ENCODE results near the gene LEFTY2.

The LEFTY2 gene

DNA sequence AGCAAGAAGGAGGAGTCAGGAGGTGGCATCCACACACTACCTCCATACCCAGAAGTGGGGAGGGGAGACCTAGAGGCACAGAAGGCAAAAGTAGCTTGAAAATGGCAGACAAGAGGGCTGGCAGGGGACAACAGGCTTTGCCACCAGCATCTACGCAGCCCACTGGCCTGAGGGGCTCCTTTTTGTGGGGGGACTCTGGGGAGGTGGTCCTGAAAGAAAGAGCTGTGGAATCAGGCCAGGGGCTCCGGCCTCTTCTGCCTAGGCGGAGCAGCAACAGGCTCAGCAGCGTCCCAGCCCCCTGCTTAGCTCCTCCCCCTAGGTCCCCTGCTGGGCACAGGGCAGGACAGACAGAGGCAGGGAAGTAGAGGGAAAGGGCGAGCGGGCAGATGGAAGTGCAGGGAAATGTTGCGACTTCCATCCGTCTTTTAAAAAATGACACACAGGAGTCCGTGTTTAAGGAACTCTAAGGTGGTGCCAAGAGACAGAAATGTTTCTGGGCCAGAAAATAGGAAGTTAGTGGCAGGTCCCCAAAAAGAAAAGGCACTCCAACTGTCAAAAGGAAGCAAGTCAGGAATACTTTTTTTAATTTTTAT, 10.0 kb upstream of the LEFTY2 start:
- ATAC-seq (ENCODE audit: low read depth) (no peak), DNase-seq (ENCODE audit: low spot score) (no peak)
- H3K4me1 ChIP-seq (ENCODE audit: insufficient read depth, poor library complexity, severe bottlenecking): no peaks in the 10 kb centered on the region
- no peaks in the 10 kb centered on the region for H3K9me3 ChIP-seq (ENCODE audit: severe bottlenecking)
- no peaks in the 10 kb centered on the region for H3K36me3 ChIP-seq (ENCODE audit: low read depth)
- TF ChIP-seq, protein P1, sequence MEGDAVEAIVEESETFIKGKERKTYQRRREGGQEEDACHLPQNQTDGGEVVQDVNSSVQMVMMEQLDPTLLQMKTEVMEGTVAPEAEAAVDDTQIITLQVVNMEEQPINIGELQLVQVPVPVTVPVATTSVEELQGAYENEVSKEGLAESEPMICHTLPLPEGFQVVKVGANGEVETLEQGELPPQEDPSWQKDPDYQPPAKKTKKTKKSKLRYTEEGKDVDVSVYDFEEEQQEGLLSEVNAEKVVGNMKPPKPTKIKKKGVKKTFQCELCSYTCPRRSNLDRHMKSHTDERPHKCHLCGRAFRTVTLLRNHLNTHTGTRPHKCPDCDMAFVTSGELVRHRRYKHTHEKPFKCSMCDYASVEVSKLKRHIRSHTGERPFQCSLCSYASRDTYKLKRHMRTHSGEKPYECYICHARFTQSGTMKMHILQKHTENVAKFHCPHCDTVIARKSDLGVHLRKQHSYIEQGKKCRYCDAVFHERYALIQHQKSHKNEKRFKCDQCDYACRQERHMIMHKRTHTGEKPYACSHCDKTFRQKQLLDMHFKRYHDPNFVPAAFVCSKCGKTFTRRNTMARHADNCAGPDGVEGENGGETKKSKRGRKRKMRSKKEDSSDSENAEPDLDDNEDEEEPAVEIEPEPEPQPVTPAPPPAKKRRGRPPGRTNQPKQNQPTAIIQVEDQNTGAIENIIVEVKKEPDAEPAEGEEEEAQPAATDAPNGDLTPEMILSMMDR (IDR thresholded peaks at IDR 0.05; ENCODE audit: poor library complexity, severe bottlenecking): no peak
- no peak overlapping the region for H3K27ac ChIP-seq (ENCODE audit: poor library complexity, severe bottlenecking)
- H3K4me3 ChIP-seq (ENCODE audit: severe bottlenecking): no peak overlapping the region
- no peaks in the 10 kb centered on the region for H3K27me3 ChIP-seq (ENCODE audit: insufficient read depth, poor library complexity, severe bottlenecking)

DNA sequence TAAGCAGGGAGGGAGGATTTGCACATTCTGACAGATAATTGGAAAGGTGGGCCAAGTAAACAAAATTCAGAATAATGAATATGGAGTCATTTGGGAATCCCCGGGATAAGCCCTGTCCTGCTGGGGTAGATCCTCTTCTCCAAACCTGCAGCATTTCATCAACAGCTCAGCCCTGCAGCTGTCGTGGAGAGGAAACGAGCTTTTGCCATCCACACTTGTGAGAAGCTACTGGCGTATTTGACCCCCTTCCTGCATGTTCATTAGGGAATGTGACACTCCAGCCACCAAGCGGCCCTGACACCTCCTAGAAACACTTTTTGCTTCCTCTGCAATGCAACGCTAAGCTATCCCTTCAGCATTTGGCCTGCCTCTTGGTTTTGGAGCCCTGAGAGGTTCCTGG, 8.0 kb upstream of the LEFTY2 start:
- Histone ChIP-seq H3K4me1 (ENCODE audit: insufficient read depth, poor library complexity, severe bottlenecking) (no peaks in the 10 kb centered on the region), H3K4me3 (ENCODE audit: severe bottlenecking) (no peak overlapping the region), H3K27ac (ENCODE audit: poor library complexity, severe bottlenecking) (no peak overlapping the region), H3K27me3 (ENCODE audit: insufficient read depth, poor library complexity, severe bottlenecking) (no peaks in the 10 kb centered on the region), H3K36me3 (ENCODE audit: low read depth) (no peaks in the 10 kb centered on the region), H3K9me3 (ENCODE audit: severe bottlenecking) (no peaks in the 10 kb centered on the region)
- ATAC-seq (ENCODE audit: low read depth) (no peak), DNase-seq (ENCODE audit: low spot score) (no peak)
- TF ChIP-seq, protein P1 (IDR thresholded peaks at IDR 0.05; ENCODE audit: poor library complexity, severe bottlenecking): no peak

DNA sequence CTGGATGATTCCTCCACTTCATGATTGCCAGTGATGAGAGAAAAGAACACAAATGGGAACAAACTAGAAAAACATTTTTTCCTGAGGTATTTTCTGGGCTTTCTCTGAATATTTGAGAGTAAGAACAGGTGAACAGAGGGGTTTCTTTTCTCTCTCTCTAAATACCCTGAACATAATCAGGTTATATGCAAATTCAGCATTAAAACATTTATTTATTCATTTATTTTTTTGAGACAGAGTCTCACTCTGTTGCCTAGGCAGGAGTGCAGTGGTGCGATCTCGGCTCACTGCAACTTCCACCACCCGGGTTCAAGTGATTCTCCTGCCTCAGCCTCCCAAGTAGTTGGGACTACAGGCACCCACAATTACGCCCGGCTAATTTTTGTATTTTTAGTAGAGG, 5.8 kb upstream of the LEFTY2 start:
- no peaks in the 10 kb centered on the region for H3K36me3 ChIP-seq (ENCODE audit: low read depth)
- DNase-seq (ENCODE audit: low spot score) (no peak), ATAC-seq (ENCODE audit: low read depth) (no peak)
- no peaks in the 10 kb centered on the region for H3K9me3 ChIP-seq (ENCODE audit: severe bottlenecking)
- no peak overlapping the region for H3K4me3 ChIP-seq (ENCODE audit: severe bottlenecking)
- TF ChIP-seq, protein P1 (IDR thresholded peaks at IDR 0.05; ENCODE audit: poor library complexity, severe bottlenecking): no peak
- H3K27me3 ChIP-seq (ENCODE audit: insufficient read depth, poor library complexity, severe bottlenecking): no peaks in the 10 kb centered on the region
- H3K27ac ChIP-seq (ENCODE audit: poor library complexity, severe bottlenecking): no peak overlapping the region
- H3K4me1 ChIP-seq (ENCODE audit: insufficient read depth, poor library complexity, severe bottlenecking): no peaks in the 10 kb centered on the region

DNA sequence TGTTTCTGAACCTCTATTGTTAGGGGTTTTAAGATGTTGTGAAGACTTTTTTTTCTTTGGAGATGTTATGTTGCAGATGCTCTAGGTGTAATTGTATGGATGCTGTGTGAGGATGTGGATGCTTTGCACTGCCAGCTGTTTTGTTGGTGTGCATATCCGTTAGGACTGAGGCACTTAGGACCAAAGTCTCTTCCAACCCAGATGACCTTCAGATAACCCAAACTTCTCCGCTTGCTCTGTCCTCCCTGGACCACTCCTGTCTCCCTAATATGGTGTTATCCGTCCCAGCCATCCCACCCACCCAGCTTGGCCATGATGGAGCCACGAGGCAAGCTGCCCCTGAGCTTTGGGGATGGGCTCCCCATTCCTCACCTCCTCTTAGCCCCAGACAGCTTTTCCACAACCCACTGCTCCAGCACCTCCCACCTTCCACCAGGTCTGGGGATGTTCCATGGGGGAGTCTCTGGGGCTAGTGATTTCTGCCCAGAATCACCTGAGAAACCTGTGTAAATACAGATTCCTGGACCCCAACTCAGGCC, 5.1 kb upstream of the LEFTY2 start:
- TF ChIP-seq, protein P1 (IDR thresholded peaks at IDR 0.05; ENCODE audit: poor library complexity, severe bottlenecking): no peak
- Histone ChIP-seq H3K4me1 (ENCODE audit: insufficient read depth, poor library complexity, severe bottlenecking) (no peaks in the 10 kb centered on the region), H3K9me3 (ENCODE audit: severe bottlenecking) (no peaks in the 10 kb centered on the region), H3K4me3 (ENCODE audit: severe bottlenecking) (no peak overlapping the region), H3K27me3 (ENCODE audit: insufficient read depth, poor library complexity, severe bottlenecking) (no peaks in the 10 kb centered on the region), H3K36me3 (ENCODE audit: low read depth) (no peaks in the 10 kb centered on the region), H3K27ac (ENCODE audit: poor library complexity, severe bottlenecking) (no peak overlapping the region)
- DNase-seq (ENCODE audit: low spot score) (no peak), ATAC-seq (ENCODE audit: low read depth) (no peak)

DNA sequence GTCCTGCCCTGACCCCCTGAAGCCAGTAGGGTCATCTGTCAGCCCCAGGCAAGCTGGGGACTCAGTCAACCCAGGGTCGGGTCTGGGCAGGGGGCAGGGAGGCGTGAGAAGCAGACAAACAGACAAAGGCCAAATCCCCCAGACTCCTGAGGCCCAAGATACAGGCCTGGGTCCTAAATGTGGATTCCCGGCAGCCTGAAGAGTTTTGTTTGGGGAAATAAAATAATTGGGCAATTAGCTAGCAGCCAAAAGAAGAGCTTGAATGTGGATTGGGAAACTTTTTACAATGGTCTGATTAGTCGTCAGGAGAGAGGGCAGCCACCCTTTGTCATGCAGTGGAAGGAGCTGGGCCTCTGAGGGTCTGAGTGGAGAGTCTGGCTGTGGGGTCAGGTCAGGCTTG, 4.5 kb upstream of the LEFTY2 start:
- no peak for ATAC-seq (ENCODE audit: low read depth)
- Histone ChIP-seq H3K36me3 (ENCODE audit: low read depth) (no peaks in the 10 kb centered on the region), H3K4me1 (ENCODE audit: insufficient read depth, poor library complexity, severe bottlenecking) (no peaks in the 10 kb centered on the region), H3K27ac (ENCODE audit: poor library complexity, severe bottlenecking) (no peak overlapping the region), H3K9me3 (ENCODE audit: severe bottlenecking) (no peaks in the 10 kb centered on the region), H3K27me3 (ENCODE audit: insufficient read depth, poor library complexity, severe bottlenecking) (no peaks in the 10 kb centered on the region), H3K4me3 (ENCODE audit: severe bottlenecking) (no peak overlapping the region)
- DNase-seq (ENCODE audit: low spot score): no peak
- TF ChIP-seq, protein P1 (IDR thresholded peaks at IDR 0.05; ENCODE audit: poor library complexity, severe bottlenecking): no peak

All from RWPE2 (cell line).